ENCODE measurements around the gene LIAS. TPM values are rescaled to one million over a fixed set of nuclear protein-coding genes. Genes with fewer than 3 reads are reported as not detected.

LIAS gene
- total RNA-seq, 2 experiments from 2014 or later: 35.8 to 42.5 TPM

DNA sequence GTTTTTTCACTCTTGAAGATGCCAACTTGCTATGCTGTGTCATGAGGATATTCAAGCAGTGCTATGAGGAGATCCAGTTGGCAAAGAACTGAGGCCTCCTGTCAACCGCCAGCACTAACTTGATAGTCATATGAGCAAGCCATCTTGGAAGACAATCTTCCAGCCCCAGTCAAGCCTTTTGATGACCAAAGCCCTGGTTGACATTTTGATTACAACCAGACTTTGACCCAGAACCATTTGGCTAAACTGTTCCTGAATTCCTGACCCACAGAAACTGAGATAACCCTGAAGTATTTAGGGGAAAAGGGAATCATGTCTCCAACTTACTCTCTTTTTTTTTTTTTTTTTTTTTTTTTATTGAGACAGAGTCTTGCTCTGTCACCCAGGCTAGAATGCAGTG lies 35.5 kb downstream of the LIAS start:
- no peaks in the 10 kb centered on the region for H3K9me3 Mint-ChIP-seq
- H3K4me3 Mint-ChIP-seq: no peak overlapping the region
- H3K36me3 Mint-ChIP-seq (ENCODE audit: low read depth): peaks cover 5% of the 10 kb centered on the region
- ChIA-PET POLR2A (no interaction called here), CTCF (interaction anchor here (2.1 kb wide), 1 partner anchor 25 kb away, joined by 5 read pairs; no protein-coding TSS in a partner anchor)
- DNase-seq (no peak), ATAC-seq (no peak)
- no peaks in the 10 kb centered on the region for H3K27me3 Mint-ChIP-seq
- no peak overlapping the region for H3K27ac Mint-ChIP-seq
- TF ChIP-seq, protein P1, sequence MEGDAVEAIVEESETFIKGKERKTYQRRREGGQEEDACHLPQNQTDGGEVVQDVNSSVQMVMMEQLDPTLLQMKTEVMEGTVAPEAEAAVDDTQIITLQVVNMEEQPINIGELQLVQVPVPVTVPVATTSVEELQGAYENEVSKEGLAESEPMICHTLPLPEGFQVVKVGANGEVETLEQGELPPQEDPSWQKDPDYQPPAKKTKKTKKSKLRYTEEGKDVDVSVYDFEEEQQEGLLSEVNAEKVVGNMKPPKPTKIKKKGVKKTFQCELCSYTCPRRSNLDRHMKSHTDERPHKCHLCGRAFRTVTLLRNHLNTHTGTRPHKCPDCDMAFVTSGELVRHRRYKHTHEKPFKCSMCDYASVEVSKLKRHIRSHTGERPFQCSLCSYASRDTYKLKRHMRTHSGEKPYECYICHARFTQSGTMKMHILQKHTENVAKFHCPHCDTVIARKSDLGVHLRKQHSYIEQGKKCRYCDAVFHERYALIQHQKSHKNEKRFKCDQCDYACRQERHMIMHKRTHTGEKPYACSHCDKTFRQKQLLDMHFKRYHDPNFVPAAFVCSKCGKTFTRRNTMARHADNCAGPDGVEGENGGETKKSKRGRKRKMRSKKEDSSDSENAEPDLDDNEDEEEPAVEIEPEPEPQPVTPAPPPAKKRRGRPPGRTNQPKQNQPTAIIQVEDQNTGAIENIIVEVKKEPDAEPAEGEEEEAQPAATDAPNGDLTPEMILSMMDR (IDR thresholded peaks at IDR 0.05): no peak
- H3K4me1 Mint-ChIP-seq (ENCODE audit: low read depth): no peaks in the 10 kb centered on the region
- intact Hi-C loops (cut with micrococcal nuclease): no loop called here

DNA sequence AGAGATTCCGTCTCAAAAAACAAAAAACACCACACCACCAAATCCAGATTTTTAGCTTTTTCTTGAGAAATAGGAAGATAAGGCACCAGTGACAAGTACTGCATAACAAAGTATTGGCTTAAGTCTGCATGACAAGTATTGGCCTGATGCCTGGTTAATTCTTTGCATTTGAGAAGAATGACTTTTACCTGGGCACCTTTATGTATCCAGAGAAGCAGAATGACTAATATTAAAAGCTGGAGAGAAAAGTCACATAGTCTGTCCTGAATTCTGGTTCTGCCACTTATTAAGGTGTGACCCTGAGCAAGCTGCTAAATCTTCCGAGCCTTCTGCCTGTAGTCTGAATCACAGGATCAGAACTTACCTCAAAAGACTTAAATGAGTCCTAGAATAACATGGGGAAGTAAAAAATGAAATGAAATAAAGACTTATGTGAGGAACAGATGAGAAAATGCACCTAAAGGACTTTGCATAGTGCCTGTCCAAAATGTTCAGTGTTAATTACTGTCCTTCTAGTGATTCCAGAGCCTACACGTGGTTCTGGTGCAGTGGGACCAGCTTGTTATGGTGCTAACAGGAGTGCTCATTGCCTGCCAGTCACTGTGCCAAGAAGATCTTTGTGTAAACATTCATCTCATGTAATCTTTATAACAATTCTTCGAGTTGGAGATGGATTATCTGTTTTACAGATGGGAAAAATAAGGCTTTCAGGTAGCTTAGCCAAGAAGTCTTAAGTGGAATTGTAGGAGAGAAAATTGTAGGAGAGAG lies 36.8 kb downstream of the LIAS start:
- no peaks in the 10 kb centered on the region for H3K9me3 Mint-ChIP-seq
- TF ChIP-seq, protein P1 (IDR thresholded peaks at IDR 0.05): no peak
- H3K27me3 Mint-ChIP-seq: no peaks in the 10 kb centered on the region
- no peak overlapping the region for H3K4me3 Mint-ChIP-seq
- CTCF ChIA-PET: interaction anchor here (1.7 to 2.3 kb wide), 2 partner anchors 27 to 72 kb away, joined by 3 to 9 read pairs; no protein-coding TSS in a partner anchor
- DNase-seq (no peak), ATAC-seq (no peak)
- POLR2A ChIA-PET: interaction anchor here (1.6 kb wide), 1 partner anchor 27 kb away, joined by 3 read pairs; no protein-coding TSS in a partner anchor
- H3K36me3 Mint-ChIP-seq (ENCODE audit: low read depth): peaks cover 8% of the 10 kb centered on the region
- no peaks in the 10 kb centered on the region for H3K4me1 Mint-ChIP-seq (ENCODE audit: low read depth)
- intact Hi-C loops (cut with micrococcal nuclease): no loop called here
- H3K27ac Mint-ChIP-seq: no peak overlapping the region

DNA sequence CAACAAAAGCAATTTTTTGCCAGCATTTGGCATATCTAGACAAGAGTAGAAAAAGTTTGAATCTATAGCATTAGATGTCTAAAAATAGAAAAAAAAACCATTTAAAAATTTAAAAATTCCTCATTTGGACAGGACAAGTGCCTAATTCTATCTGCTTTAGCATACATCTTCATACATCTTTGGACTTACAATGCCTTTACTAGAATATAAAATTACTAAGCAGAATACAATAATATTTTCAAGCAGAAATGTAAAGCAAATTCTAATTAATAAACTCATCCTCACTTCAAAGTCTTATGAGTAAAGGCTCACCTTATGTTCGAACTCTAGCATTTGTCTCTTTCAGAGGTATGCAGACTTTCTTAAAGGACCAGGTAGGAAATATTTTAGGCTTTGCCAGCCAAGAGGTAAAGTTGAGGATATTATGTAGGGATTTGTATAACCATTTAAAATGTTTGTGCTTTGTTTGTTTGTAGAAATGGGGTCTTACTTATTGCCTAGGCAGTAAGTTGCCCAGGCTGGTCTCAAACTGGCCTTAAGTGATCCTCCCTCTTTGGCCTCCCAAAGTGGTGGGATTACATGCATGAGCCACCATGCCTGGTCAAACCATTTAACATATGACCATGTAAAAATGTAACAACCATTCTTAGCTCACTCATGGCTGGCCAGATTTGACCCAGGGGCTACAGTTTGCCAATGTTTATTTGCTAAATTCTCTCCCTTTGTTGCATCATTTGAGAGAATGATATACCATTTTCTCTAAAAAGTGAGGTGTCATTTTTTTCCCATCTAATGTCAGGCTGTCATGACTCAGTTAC lies 39.3 kb downstream of the LIAS start:
- H3K27me3 Mint-ChIP-seq: no peaks in the 10 kb centered on the region
- H3K4me3 Mint-ChIP-seq: no peak overlapping the region
- intact Hi-C loops (cut with micrococcal nuclease): no loop called here
- no peaks in the 10 kb centered on the region for H3K9me3 Mint-ChIP-seq
- TF ChIP-seq, protein P1 (IDR thresholded peaks at IDR 0.05): no peak
- H3K4me1 Mint-ChIP-seq (ENCODE audit: low read depth): no peaks in the 10 kb centered on the region
- no peak overlapping the region for H3K27ac Mint-ChIP-seq
- no peak for ATAC-seq
- POLR2A ChIA-PET: interaction anchor here (0.7 kb wide), 1 partner anchor 367 kb away, joined by 3 read pairs; no protein-coding TSS in a partner anchor
- DNase-seq: no peak
- CTCF ChIA-PET: no interaction called here
- peaks cover 8% of the 10 kb centered on the region for H3K36me3 Mint-ChIP-seq (ENCODE audit: low read depth)

DNA sequence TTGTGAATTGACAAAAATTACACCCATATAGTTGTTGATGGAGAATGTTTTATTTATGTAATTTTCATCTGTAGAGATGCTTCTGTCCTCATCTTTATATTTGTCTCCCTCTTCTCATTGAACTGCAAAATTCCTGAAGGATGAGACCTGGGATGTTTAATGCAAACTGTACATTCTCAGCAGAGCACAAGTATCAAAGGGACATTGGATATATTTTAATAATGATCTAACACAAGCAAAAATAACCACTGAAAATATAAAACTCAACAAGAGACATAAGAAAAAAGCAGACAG lies 39.8 kb downstream of the LIAS start:
- no peaks in the 10 kb centered on the region for H3K9me3 Mint-ChIP-seq
- TF ChIP-seq, protein P1 (IDR thresholded peaks at IDR 0.05): no peak
- no peaks in the 10 kb centered on the region for H3K27me3 Mint-ChIP-seq
- H3K36me3 Mint-ChIP-seq (ENCODE audit: low read depth): peaks cover 12% of the 10 kb centered on the region
- H3K4me1 Mint-ChIP-seq (ENCODE audit: low read depth): no peaks in the 10 kb centered on the region
- no peak for DNase-seq
- no peak overlapping the region for H3K4me3 Mint-ChIP-seq
- no peak overlapping the region for H3K27ac Mint-ChIP-seq
- POLR2A ChIA-PET: interaction anchor here (0.7 kb wide), 1 partner anchor 366 kb away, joined by 3 read pairs; no protein-coding TSS in a partner anchor
- CTCF ChIA-PET: no interaction called here
- ATAC-seq: no peak
- intact Hi-C loops (cut with micrococcal nuclease): no loop called here
